GM13977 (cell line): ENCODE data around the gene ALS2CL.

Experiments used
- DNase-seq: peaks from one replicate; pipeline ENCODE4 v3.0.0; 2012; ENCODE audit warnings: low spot score
- in situ Hi-C: fragments of 300-500 bp; cut with MboI; formaldehyde crosslinking; loops from one replicate; pipeline ENCODE4 v1.12.0; 2022; ENCODE audit warnings: low sequenced_read_pairs, low pct_unique_long_range_greater_than_20kb, mixed read lengths, inconsistent platforms; ENCODE audit not compliant: unreplicated experiment
- TF ChIP-seq, protein P1 (sequence below): IDR thresholded peaks from 2 replicates; pipeline ENCODE4 v1.5.1; 2012; ENCODE audit warnings: mild to moderate bottlenecking, control low read depth; ENCODE audit not compliant: insufficient read depth; ENCODE audit errors: extremely low read depth, missing control alignments

ALS2CL gene

DNA sequence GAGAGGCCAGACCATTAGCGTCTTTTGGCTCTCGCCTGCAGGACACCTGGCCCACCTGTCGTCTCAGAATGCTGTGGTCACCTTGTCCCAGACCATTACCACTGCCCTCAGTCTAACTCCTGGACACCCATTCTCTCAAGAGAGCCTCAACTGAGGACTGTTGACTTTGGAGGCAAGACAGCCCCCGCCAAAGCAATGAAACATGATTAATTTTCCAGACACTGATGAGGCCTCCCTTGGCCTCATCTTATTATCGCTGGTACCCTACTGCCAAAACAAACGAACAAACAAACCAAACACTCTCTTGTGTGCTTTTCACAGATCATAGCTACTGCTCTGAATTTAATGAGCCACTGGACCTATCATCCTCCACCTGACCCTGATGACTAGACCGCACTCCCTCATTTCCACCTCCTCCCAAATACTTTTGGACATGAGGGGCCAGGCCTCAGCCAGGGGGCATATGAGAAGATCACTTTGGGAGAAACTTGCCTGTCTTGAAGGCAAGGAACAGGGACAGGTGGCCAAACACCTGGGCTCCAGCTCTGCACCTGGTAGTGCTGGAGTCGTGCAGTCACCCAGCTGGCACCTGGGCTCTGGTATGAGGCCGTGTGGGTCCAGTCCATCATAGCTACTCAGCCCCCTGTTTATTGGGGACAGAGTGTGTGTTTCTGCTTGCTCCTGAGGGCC lies 27.6 kb downstream of the ALS2CL start:
- no peak for DNase-seq
- in situ Hi-C loops, result no loop called here
- TF ChIP-seq, protein P1, sequence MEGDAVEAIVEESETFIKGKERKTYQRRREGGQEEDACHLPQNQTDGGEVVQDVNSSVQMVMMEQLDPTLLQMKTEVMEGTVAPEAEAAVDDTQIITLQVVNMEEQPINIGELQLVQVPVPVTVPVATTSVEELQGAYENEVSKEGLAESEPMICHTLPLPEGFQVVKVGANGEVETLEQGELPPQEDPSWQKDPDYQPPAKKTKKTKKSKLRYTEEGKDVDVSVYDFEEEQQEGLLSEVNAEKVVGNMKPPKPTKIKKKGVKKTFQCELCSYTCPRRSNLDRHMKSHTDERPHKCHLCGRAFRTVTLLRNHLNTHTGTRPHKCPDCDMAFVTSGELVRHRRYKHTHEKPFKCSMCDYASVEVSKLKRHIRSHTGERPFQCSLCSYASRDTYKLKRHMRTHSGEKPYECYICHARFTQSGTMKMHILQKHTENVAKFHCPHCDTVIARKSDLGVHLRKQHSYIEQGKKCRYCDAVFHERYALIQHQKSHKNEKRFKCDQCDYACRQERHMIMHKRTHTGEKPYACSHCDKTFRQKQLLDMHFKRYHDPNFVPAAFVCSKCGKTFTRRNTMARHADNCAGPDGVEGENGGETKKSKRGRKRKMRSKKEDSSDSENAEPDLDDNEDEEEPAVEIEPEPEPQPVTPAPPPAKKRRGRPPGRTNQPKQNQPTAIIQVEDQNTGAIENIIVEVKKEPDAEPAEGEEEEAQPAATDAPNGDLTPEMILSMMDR, result no peak

DNA sequence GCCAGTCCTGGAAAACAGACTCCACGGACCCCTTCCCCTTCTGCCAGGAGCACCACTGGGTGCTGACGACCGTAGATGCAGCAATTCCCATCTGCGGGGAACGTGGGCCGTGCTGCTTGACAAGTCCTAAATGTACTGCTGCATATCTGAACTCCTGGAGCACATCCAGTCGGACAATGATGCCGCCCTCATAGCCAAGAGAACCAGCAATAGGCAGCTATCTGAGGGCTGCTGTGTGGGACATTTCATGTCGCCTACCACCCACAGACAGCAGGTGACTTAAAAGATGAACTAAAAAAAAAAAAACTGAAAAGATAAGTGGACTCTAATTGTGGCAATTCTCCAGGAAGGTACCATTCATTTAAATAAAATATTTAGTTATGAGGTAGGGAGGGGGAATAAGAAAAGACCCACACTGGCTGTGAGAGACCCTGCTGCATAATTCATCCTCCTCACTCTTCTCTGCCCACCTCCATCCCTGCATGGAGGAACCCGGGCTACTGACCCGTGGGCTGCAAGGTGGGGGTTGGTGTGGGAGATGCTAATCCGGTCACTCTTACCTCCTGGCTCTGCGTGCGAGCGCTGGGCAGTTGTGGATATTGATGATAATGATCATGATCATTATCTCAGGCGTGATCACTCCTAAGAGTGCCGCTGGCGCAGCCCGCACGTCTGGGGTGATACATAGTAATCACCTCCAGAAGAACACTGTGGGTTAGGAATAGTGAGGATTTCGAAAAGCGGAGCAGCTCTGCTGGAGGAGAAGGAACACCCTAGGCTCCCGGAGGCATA lies 28.3 kb downstream of the ALS2CL start:
- in situ Hi-C loops, result no loop called here
- TF ChIP-seq, protein P1, result no peak
- no peak for DNase-seq

DNA sequence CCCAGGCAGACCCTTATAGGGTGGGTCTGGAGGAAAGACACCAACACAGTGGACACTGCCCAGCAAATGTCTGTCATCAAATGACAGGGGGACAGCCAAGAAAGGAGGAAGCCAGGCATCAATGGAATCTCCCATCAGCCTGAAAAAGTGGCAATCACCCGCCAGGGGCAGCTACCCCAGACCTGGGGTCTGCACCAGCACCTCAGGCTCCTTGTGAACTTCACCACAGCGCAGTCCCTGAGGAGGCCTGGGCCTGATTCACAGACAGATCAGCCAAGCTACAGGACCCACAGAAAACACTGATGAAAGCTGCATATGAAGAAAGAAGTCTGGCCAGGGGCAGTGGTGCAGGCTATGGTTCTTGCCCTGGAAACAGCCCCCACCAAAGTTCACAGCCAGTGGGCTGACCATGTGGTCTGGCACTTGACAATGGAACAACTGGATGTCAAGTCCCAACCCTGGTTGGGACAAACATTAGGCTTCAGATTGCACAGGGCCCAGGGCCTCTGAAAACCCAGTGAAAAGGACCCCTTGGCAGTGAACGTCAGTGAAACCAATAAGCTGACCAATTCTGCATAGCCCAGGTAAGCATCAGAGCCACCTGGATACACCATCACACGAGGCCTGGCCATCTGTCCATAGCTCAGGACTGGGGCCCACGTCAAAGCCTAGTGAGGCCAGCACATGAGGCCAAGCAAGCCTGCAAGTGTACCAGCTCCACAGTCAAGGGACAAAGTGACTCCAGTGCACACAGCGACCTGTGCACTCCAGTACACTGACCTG lies 29.1 kb downstream of the ALS2CL start:
- in situ Hi-C loops, result no loop called here
- TF ChIP-seq, protein P1, result no peak

DNA sequence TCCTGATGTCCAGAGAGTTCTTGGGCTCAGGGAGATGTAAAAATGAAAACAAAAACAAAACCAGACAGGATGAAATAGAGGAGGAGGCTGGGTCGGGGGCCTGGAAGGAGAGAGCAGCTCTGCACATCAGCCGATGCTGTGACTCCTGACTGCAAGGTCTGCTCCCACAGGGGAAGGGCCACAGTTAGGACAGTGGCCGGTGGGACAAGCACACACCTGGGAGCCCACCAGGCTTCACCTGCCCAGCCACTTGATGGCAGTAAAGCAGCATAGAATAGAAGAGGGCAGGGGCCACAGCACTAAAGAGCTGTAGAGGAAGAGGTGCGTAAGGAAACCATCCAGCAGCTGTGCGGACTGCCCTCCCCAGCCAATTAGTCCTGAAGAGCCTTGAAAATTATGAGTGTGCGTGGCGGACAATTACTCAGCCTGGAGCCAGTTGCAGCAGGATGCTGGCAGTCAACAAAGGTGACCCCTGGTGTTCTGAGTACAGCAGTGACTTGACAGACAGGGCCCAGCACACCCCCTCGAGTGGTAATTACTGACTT lies 29.8 kb downstream of the ALS2CL start:
- TF ChIP-seq, protein P1, result no peak
- in situ Hi-C loops, result no loop called here
- DNase-seq, result peak; percentile 5

More for the DNA sequence above, 29.1 kb downstream of the ALS2CL start:
- DNase-seq, result peak; percentile 9

DNA sequence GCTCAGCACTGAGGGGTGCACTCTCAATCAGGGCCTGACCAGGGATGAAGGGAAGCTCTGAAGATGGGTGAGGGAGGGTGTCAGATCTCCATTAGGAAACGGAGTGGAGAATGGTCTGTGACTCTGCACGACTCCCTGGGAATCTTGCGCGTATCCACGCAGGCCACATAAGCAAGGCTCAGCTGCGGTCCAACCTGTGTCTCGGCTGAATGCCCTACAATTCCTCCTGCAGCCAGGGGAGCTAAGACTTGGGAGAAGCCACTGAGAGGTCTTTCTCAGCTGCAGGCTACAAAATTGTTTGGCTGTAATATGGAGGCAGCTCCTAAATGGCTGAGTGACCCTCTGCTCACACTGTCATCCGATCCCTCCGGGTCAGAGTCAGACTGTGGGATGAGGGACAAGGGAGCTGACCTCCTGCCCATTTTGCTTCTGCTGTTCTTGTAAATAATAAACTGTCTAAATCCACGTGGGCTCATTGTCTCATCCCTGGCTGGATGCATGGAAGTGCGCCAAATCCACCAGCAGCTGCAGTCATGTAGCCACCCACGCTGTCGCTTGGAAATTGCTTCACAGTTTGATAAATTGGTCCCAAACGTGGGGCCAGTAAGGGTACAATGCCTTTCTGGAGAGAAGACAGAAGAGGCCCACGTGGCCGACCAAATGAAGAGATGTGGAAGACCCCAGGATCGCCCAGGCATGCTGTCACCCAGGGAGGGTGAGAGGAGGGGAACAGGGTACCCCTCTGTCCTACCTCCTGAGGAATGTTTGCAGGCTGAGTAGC lies 30.5 kb downstream of the ALS2CL start:
- no peak for DNase-seq
- TF ChIP-seq, protein P1, result no peak
- in situ Hi-C loops, result no loop called here
